AG08395 (cell line): Measurements from ENCODE around the gene GPR68.
"Not testable (repeated sequence)": the region's sequence is repeated elsewhere in the genome, so short reads cannot be mapped to it uniquely, and the experiment has no call there.

ENCODE experiments used
- DNase-seq: peaks from one replicate; pipeline ENCODE4 v3.0.0; 2012; ENCODE audit warnings: mixed read lengths, low spot score

GPR68 gene

DNA sequence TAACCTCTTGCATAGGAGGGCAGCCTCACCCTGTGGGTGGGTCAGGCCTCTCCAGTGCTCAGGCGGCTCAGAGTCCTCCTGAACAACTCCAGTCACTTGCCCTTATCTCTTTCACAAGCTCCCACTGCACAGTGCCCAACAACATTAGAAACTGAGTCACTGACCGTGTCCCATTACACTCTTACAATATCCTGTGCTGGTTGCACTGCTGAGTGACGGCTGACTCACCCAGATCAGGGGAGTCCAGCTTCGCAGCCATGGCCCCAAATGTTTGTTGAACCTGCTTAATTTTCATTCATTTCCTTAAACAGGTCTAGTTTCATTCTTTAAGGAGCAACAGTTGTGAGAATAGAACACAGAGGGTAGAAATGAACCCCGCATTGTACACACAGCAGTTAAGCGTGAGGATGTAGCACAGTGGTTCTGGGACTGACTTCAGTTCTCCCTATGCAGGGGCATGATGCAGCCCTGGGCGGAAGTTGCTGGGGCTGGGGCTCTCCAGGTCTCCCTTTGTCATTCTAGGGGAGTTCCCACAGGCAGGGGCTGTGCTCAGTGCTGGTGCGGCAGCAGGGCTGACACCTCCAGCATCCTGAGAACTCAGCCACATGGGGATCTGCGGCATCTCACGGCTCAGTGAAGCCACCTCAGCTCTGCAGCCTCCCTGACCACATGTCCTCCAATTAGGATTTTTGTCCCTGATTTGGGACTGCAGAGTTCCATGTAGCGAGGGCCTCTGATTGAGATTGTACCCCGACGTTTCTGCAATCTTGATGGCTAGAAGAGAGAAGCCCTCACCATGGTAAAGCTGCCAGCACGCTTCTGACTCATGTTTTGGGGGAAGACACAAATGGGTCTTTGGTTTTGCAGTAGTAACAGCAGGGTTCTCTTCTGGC is 16.1 kb downstream of the GPR68 start:
- no peak for DNase-seq

DNA sequence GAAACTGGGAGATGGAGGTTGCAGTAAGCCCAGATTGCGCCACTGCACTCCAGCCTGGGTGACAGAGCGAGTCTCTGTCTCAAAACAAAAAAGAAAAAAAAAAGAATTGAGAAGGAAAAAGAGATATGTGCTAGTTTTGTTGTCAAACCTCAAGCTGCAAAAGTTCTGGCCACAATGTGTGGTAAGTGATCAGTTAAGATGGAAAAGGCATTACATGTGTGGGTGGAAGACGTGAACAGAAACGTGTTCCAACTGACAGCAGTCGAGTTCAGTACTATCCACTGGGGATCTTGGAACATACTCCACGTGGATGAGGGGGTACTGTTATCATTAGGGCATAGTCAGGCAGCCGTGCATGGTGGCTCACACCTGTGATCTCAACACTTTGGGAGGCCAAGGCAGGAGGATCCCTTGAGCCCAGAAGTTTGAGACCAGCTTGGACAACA is 17.3 kb downstream of the GPR68 start:
- no peak for DNase-seq

DNA sequence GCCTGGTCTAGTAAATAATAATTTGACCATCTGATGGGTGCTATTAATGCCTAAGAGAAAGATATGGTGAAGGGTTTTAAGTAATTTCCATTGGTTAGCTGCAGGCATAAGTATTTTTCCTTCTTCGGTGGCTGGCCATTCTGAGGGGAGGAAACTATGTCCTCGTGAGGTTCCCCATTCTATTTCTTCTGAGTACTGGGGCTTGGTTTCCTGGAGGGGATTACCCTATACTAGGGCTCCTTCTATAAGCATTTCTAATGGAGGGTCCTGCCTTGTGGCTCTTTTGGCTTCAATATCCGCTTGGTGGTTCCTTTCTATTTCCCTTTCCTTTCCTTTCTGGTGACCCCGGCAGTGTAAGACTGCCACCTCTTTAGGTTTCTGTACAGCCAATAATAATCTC is 18.1 kb downstream of the GPR68 start:
- DNase-seq, result not testable (repeated sequence)

DNA sequence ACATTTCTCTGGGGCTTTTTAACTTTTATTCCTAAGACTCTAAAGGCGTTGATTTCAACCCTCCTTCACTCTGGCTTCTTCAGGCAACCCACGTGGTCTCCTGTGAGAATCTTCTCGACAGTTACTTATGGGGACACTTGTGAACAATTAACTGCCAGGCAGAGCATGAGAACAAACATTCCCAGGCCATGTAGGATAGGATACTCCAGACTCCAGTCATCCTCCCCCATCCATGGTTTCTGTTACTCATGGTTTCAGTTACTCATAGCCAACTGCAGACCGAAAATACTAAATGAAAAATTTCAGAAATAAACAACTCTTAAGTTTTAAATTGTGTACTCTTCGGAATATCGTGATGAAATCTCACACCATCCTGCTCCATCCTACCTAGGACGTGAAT is 19.5 kb downstream of the GPR68 start:
- no peak for DNase-seq

DNA sequence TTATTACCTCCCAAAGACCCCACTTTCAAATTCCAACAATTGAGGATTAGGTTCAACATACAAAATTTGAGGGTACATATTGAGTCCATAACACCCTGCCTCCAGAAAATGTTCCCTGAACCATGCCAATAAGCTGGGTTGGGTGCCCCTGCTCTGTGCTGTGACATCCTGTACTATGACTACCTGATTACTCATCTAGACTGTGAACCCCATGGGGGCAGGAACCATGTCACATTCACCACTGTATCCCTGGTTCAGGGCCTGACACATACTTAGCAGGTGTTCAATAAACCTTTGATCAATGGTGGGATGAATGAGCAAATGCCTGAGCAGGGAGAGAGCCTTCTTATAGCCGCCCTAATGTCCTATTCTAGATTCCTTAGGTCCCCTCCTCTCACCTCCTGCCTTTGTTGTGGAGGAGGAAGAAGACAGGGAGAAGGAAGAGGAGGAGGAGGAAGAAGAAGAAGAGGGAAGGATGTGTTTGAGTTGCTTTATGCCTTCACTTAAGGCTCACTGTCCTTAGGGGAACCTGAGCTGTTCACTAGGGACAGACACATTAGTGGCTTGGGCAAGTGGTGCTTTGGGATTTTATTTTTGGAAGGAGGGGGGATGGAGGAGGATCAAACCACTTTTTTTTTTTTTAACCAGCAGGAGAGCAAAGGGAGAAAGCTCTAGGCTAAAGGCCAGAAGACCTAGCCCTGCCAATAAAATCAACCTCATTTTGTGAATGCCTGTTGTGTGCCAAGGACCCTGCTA is 21.3 kb downstream of the GPR68 start:
- DNase-seq, result no peak

DNA sequence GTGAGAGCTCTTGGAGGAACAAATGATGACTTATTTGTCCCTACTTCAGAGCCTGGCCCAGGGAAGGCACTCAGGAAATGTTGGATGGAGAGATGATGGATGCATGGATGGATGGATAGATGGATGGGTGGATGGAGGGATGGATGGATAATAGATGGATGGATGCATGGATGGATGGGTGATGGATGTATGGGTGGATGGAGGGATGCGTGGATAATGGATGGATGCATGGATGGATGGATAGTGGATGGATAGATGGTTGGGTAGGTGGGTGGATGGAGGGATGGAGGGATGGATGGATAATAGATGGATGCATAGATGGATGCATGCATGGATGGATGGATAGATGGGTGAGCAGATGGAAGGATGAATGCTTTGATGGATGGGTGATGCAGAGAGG is 23.2 kb downstream of the GPR68 start:
- DNase-seq, result no peak

DNA sequence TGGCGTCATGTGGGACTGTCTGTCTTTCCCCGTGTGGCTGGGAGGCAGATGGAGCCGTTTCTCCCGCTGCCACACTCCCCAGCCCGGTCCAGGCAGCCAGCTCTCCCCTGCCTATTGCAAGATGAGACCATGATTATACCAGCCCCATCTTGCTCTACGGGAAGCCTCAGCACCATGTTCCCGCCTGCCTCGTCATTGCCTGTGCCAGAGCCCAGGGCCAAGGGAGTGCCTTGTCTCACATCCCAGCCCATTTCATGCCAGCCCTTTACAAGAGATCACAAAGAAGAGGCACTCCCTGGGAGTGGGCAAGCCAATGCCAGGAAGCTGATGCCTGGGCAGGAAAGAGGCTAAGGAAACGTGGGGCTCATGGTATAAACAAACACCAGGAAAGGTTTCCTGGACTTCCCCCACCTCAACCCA is 23.9 kb downstream of the GPR68 start:
- no peak for DNase-seq

DNA sequence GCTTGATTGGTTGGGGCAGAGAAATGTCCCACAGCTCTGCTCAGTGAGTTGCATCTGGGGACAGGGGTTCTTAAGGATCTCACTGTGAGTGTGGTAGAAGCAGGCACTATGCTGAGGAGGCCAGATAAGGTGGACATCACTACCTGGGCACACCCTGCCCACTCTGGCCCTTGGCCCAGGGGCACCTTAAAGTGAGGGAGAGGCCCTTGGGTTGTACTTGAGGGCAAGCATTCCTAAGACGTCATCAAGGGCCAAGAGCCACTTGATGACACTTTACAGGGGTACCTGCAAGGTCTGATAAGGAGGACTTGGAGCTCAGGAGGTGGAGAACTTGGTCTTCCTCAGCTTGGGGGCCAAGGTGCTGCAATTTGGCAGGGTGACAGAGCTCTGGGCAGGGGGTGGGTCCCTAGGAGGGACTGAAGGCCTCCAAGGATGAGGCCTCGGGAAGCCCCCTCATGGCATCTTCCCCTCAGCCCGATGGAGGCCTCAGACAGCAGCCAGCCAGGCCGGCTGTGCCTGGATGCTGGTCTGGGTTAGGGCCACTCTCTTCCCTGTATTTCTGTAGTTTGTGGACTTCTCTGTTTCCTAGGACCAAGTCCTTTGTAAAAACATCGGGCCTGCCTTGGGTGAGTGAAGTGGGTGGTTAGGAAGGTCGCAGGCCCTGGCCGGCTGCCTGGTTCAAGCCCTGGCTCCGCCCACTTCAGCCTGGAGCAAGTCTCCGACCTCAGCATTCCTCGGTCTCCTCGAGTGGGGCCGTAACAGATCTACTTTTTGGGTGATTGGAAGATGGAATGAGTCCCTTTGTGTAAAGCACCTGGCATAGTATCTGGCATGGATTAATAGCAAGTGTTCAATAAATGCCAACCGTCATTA is 24.8 kb downstream of the GPR68 start:
- no peak for DNase-seq

DNA sequence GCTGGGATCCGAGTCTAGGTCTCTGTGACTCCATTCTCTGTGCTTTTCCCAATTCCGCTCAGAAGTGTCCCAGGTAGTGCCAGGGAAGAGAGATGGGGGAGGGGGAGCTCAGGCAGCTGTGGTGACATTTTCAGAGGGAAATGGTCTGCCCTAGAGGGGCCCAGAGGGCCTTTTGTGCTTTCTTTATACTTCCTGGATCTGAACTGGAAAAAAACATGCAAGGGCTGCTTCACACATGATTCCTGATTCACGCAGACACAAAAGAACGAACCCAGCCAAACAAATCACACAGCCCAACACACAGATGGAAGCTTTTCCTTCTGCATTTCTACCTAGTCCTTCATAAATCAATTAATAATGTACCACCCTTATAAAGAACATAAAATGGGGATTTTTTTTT is 26.5 kb downstream of the GPR68 start:
- no peak for DNase-seq

DNA sequence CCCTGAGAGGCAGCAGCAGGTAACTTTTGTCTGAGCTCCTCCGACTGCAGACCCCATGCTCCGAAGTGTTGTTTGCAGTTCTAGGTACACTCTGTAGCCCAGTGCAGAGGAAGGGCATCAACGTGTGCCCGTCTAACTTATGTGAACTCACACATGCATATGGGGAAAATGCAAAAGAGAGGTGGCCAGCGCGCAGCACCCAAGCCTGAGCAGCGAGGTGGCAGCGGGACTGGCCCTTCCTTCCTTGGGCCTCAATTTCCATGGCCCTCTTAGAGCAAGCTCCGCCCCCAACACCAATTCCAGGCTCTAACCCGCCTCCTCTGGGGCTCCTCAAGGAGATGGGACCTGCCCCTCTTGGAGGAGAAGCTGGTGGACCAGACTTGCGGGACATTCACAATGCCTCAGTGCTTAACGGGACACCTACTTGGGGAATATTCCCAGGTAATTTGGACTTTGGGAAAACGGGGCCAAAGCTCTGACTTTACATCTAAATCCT is 27.7 kb downstream of the GPR68 start:
- no peak for DNase-seq

DNA sequence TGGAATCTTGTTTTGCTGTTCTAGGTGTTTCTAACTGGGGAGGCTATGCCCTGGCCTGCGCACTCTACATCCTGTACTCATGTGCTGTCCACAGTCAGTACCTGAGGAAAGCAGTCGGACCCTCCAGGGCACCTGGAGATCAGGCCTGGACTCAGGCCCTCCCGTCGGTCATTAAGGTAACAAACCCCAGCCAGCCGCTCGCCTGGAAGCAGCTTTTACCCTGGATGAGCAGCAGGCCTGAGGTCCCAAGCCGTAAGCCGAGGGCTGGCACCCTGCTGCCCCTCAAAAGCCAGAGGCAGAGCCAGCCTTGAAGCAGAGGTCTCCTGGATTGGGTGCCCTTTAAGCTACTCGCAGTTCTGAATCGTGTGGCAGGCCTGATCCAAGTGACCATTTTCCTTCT is 29.1 kb downstream of the GPR68 start:
- no peak for DNase-seq

DNA sequence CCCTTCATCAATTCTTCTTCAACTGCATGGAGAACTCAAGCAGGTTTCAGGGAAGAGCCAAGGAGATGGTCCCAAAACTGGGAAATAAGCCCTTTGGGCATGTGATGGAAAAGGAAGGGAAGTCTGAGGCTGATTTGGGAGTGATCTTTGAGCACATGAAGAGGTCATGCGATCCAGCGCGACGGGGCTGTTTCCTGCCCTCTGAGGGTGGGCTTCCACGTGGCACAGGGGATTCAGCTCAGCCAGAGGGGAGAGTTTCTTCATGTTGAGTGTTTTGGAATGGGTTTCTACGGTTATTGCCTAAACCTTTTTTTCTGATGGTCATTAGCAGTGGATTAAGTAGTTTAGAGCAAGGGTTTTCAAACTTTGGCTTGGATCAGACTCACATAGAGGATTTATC is 30.2 kb downstream of the GPR68 start:
- no peak for DNase-seq

DNA sequence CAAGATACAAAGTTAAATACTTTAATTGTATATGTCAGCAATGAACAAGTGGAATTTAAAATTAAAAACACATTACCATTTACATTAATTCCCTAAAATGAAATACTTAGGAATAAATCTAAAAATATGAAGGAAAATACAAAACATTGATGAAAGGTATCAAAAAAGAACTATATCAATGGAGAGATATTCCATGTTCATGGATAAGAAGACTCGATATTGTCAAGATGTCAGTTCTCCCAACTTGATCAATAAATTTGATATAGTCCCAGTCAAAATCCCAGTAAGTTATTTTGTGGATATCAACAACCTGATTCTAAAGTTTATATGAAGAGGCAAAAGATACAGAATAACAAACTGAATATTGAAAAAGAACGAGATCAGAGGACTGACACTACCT is 33.5 kb downstream of the GPR68 start:
- no peak for DNase-seq

DNA sequence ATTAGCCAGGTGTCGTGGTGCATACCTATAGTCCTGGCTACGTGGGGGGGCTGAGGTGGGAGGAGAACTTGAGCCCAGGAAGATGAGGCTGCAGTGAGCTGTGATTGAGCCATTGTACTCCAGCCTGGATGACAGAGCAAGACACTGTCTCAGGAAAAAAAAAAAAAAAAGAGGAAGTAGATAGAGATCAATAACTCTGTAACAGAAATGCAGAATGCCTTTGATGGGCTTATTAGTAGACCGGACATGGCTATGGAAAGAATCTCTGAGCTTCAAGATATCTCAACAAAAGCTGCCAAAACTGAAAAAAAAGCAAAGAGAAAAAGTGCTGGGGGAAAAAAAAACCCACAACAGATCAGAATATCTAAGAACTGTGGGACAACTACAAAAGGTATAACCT is 37.5 kb downstream of the GPR68 start:
- no peak for DNase-seq

DNA sequence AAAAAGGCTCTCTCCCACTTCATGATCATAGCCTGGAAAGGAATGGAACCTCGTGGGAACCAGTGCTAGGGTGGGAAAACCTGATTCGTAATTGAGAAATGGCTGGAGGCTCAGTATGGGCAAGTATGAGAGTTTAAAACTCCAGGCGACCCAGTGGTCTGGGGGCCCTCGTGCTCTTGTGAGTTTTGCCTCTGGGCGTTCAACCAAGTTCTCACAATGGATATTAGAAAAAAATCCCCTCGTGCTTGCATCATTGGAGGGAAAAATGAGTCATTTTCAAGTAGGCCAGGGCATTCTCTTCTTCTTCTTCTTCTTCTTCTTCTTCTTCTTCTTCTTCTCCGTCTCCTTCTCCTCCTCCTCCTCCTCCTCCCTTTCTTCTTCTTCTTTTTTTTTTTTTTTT is 39.0 kb downstream of the GPR68 start:
- DNase-seq, result no peak

DNA sequence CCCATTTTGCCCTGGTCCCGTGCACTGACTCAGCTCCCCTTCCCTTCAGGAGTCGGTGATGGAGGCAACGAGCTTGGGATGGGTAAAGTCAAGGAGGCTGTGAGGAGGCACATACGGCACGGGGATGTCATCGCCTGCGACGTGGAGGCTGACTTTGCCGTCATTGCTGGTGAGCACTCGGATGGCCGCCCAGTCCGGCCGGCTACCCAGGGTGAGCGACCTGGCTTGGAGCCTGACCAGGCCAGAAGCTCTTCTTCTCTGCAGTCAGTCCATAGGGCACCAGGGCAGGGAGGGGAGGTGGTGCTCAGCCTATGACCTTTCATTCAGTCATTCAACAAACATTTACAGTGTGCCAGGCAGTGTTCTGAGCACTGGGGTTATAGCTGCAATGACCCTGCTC is 39.8 kb downstream of the GPR68 start:
- no peak for DNase-seq

DNA sequence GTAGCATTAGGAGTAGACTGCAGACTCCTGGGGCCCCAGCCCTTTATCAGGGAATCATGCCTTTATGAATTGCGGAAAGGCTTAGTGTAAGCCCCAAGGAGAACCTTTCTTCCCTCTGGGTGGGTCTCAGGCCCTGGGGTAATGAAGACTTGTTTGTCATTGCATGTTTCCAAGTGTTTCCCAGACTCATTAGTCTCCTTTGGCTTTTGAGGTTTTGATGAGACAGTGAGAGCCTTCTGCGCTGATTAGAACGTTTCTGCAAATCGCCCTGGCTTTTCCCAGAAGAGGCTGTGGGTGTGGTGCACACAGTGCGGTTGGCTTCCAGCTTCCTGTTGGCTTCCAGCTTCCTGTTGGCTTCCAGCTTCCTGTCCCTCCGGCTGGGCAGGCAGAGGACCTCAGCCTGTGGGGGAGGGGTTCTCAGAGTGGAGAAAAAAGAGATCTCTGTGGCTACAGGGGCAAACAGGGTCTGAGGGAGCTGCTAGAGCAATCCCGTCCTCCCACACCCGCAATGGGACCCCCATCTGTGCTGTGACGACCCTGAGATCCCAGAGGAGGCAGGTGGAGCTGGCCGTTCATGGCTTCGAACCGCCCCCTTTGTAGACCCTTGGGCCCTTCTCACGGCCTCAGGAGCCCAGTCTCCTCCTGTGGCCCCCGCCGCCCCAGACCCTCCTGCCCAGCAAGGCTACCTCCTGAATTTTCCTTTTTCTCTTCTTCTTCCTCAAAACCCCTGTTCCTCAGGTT is 42.1 kb downstream of the GPR68 start:
- peak; percentile 25 for DNase-seq

DNA sequence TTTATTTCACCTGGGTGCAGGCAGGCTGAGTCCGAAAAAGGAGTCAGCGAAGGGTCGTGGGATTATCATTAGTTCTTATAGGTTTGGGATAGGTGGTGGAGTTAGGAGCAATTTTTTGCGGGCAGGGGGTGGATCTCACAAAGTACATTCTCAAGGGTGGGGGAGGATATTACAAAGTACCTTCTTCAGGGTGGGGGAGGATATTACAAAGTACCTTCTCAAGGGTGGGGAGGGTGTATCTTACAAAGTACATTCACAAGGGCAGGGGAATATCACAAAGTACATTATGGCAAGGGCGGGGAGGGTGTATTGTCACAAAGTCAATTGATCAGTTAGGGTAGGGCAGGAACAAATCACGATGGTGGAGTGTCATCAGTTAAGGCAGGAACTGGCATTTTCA is 43.7 kb downstream of the GPR68 start:
- DNase-seq, result not testable (repeated sequence)

DNA sequence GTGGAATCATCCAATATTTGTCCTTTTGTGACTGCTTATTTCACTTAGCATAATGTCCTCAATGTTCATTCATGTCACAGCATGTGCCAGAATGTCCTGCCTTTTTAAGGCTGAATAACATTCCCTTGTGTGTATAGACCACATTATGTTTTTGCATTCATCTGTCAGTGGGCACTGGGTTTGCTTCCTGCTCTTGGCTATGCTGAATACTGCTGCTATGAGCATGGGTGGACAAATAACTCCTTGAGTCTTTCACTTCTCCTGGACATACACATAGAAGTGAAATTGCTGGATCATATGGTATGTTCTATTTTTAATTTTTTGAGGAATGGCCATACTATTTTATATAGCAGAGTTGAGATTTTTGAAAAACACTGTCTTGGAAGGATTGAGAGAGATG is 46.9 kb downstream of the GPR68 start:
- no peak for DNase-seq

DNA sequence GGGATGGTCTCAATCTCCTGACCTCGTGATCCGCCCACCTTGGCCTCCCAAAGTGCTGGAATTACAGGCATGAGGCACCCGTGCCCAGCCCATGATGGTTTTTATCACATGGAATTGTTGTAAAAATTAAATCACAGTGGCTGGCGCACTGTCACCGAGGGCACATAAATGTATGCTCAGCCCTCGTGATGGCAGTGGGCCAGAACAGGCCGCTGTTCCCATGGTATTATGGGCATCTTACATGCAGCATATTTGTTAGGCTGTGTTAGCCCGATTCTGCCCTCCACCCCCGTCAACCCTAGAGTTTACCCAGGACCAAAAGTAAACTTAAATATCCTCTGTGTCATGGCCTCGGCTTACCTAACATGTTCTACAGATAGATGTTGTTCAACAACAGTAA is 48.6 kb downstream of the GPR68 start:
- DNase-seq, result no peak

DNA sequence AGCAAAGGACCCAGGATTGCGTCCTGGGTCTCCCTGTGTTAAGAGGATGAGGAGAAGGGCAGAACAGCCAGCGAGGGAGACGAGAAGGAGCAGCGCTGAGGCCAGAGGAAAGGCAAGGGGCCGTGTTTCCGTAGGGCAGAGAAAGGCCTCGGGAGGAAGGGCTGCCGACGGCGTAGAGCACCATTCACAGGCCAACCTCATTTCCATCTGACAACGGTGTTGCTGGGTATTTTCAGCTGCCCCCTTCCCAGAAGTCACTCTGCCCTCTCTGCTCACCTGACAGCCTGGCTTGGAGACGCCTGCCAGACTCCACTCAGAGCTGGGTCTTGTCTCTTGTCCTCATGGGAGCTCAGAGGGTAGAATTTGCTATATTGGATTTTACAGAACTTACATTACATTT is 51.4 kb downstream of the GPR68 start:
- DNase-seq, result no peak

DNA sequence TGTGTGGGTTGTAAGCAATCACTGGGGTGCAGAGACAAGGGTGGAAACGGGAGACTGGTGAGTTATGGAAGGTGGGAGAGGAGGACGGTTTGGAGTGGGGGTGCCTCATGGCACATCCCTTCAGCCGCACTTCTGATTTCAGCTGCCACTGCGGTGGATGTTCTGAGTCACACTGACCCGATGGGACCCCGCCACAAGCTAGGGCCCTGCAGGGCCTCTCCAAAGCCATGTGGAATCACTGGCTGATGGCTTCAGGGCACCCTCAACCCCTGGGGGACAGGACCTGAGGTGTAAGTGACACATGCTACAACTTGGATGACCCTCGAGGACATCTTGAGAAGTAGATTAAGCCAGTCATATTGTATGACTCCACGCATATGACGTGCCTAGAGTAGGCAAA is 53.7 kb downstream of the GPR68 start:
- DNase-seq, result no peak
